Nephron (organoid): ENCODE measurements around the gene KIRREL1.

Experiments
- H3K27ac Mint-ChIP-seq, 3 experiments: 2 replicates each; pipeline ENCODE4 v1.8.0; 2020; ENCODE audit warnings: mixed read lengths in 3 of 3, mild to moderate bottlenecking in 2 of 3, moderate library complexity in 1 of 3
- H3K27me3 Mint-ChIP-seq: 2 replicates; pipeline ENCODE4 v1.8.0; 2021; ENCODE audit warnings: low read depth, mild to moderate bottlenecking, moderate library complexity, mixed read lengths
- H3K36me3 Mint-ChIP-seq: 2 replicates; pipeline ENCODE4 v1.8.0; 2020; ENCODE audit warnings: low read depth, mixed read lengths
- H3K4me1 Mint-ChIP-seq: 2 replicates; pipeline ENCODE4 v1.8.0; 2020; ENCODE audit warnings: mixed read lengths
- H3K4me3 Mint-ChIP-seq, 3 experiments: 2 replicates each; pipeline ENCODE4 v1.8.0; 2020; ENCODE audit warnings: mild to moderate bottlenecking in 3 of 3, mixed read lengths in 3 of 3, moderate library complexity in 2 of 3
- H3K9me3 Mint-ChIP-seq: 2 replicates; pipeline ENCODE4 v1.8.0; 2020; ENCODE audit warnings: mixed read lengths
- CTCF ChIP-seq, 3 experiments: fragments of 200-600 bp; sonication (generic); IDR thresholded peaks; one replicate each; pipeline ENCODE4 v1.5.0; 2021; ENCODE audit warnings: antibody characterized with exemption in 3 of 3; ENCODE audit not compliant: unreplicated experiment in 3 of 3

The KIRREL1 gene

GRCh38 chr1:158007667-158008386, 14.4 kb downstream of the KIRREL1 start:
- H3K27ac Mint-ChIP-seq, result peak overlapping the region; percentile 96 to 97 (median 97)
- H3K36me3 Mint-ChIP-seq, result peaks cover 28% of the 10 kb centered on the region
- H3K27me3 Mint-ChIP-seq, result peaks cover 4% of the 10 kb centered on the region
- no peak for TF ChIP-seq CTCF (IDR thresholded peaks at IDR 0.05; ENCODE audit: unreplicated experiment in 3 of 3)
- no peaks in the 10 kb centered on the region for H3K9me3 Mint-ChIP-seq
- H3K4me1 Mint-ChIP-seq, result peaks cover 95% of the 10 kb centered on the region
- peak overlapping the region; percentile 64 to 67 (median 64) for H3K4me3 Mint-ChIP-seq

- TF ChIP-seq CTCF (IDR thresholded peaks at IDR 0.05; ENCODE audit: unreplicated experiment in 3 of 3), result no peak
- Mint-ChIP-seq H3K27ac (peak overlapping the region; percentile 96 to 97 (median 97)), H3K4me1 (peaks cover 95% of the 10 kb centered on the region), H3K9me3 (no peaks in the 10 kb centered on the region), H3K36me3 (peaks cover 28% of the 10 kb centered on the region), H3K27me3 (peaks cover 4% of the 10 kb centered on the region), H3K4me3 (peak overlapping the region; percentile 60 to 67 (median 64))
These were observed 15.2 kb downstream of the KIRREL1 start for GRCh38 chr1:158008630-158009029.

- no peak for TF ChIP-seq CTCF (IDR thresholded peaks at IDR 0.05; ENCODE audit: unreplicated experiment in 3 of 3)
These were observed 18.3 kb downstream of the KIRREL1 start for GRCh38 chr1:158011714-158012113.

GRCh38 chr1:158013840-158014730, 20.6 kb downstream of the KIRREL1 start:
- Mint-ChIP-seq H3K4me1 (peaks cover 97% of the 10 kb centered on the region), H3K36me3 (peaks cover 9% of the 10 kb centered on the region), H3K4me3 (peak overlapping the region in 2 of 3 experiments; percentile 42 to 43), H3K27me3 (no peaks in the 10 kb centered on the region), H3K27ac (peak overlapping the region; percentile 96 to 97 (median 97)), H3K9me3 (no peaks in the 10 kb centered on the region)
- no peak for TF ChIP-seq CTCF (IDR thresholded peaks at IDR 0.05; ENCODE audit: unreplicated experiment in 3 of 3)

More at GRCh38 chr1:158011714-158012113, 18.3 kb downstream of the KIRREL1 start:
- Mint-ChIP-seq H3K9me3 (no peaks in the 10 kb centered on the region), H3K4me1 (peaks cover 97% of the 10 kb centered on the region), H3K36me3 (peaks cover 14% of the 10 kb centered on the region), H3K27me3 (peaks cover 4% of the 10 kb centered on the region), H3K4me3 (peak overlapping the region; percentile 54 to 67 (median 65)), H3K27ac (peak overlapping the region; percentile 96 to 97 (median 97))

GRCh38 chr1:158014731-158015320, 21.4 kb downstream of the KIRREL1 start:
- no peaks in the 10 kb centered on the region for H3K27me3 Mint-ChIP-seq
- H3K27ac Mint-ChIP-seq, result peak overlapping the region; percentile 96 to 97 (median 97)
- peaks cover 9% of the 10 kb centered on the region for H3K36me3 Mint-ChIP-seq
- TF ChIP-seq CTCF (IDR thresholded peaks at IDR 0.05; ENCODE audit: unreplicated experiment in 3 of 3), result no peak
- H3K4me3 Mint-ChIP-seq, result no peak overlapping the region
- H3K4me1 Mint-ChIP-seq, result peaks cover 97% of the 10 kb centered on the region
- H3K9me3 Mint-ChIP-seq, result no peaks in the 10 kb centered on the region
